ENCODE data around the gene UBN1. TPM values are rescaled to one million over a fixed set of nuclear protein-coding genes. Genes with fewer than 3 reads are reported as not detected.

The UBN1 gene
- total and polyA plus RNA-seq, 2 of the 13 experiments (the other 11 are each of a cell fraction or from before 2014, with no cell fraction given) = 10.6 to 23.5 TPM

- TF ChIP-seq ZBTB10 (CRISPR knock-in tag; IDR thresholded peaks at IDR 0.05; ENCODE audit: borderline replicate concordance) (0 out of 2 replicates have a peak, but pooled peaks have one; percentile 32), TOE1 (CRISPR knock-in tag; IDR thresholded peaks at IDR 0.05) (no peak), HIVEP1 (CRISPR knock-in tag; IDR thresholded peaks at IDR 0.05) (no peak), RAD21 (CRISPR knock-in tag; IDR thresholded peaks at IDR 0.05) (0 out of 2 replicates have a peak, but pooled peaks have one; percentile 14), CCDC6 (CRISPR knock-in tag; IDR thresholded peaks at IDR 0.05) (peak; percentile 9; the same call in 1 of the 2 replicates), AGO1 (IDR thresholded peaks at IDR 0.05; ENCODE audit: low read depth, low read length, poor library complexity, severe bottlenecking) (no peak), AKNA (CRISPR knock-in tag; IDR thresholded peaks at IDR 0.05; ENCODE audit: borderline replicate concordance) (no peak), MED1 (CRISPR knock-in tag; IDR thresholded peaks at IDR 0.05) (peak; percentile 14; the same call in 1 of the 2 replicates), KLF12 (CRISPR knock-in tag; IDR thresholded peaks at IDR 0.05; ENCODE audit: borderline replicate concordance) (no peak), SAP130 (CRISPR knock-in tag; IDR thresholded peaks at IDR 0.05; ENCODE audit: low read depth) (peak; percentile 70)
Observed at GRCh38 chr16:4847774-4848587, 700 bp downstream of the UBN1 start (continued).

All from HepG2 (cell line).